HG02623 (cell line): ENCODE data around the gene PDCD1LG2.

ENCODE experiments used
- ATAC-seq: cut with Tn5 transposase; IDR thresholded peaks from one replicate; pipeline ENCODE4 v1.9.1; 2021; ENCODE audit warnings: moderate library complexity; ENCODE audit not compliant: unreplicated experiment

PDCD1LG2 gene

GRCh38 chr9:5608298-5609225 lies 98.2 kb downstream of the PDCD1LG2 start:
- no peak for ATAC-seq

- no peak for ATAC-seq
These were observed 98.9 kb downstream of the PDCD1LG2 start for GRCh38 chr9:5609226-5609596.

- ATAC-seq, result no peak
These were observed 100.2 kb downstream of the PDCD1LG2 start for GRCh38 chr9:5610491-5610890.

- no peak for ATAC-seq
These were observed 101.2 kb downstream of the PDCD1LG2 start for GRCh38 chr9:5611321-5612184.

GRCh38 chr9:5612185-5612530 lies 101.8 kb downstream of the PDCD1LG2 start:
- ATAC-seq, result no peak

- no peak for ATAC-seq
These were observed 103.9 kb downstream of the PDCD1LG2 start for GRCh38 chr9:5614192-5614591.

GRCh38 chr9:5614985-5615384 lies 104.7 kb downstream of the PDCD1LG2 start:
- no peak for ATAC-seq

- peak; percentile 97 for ATAC-seq
These were observed 107.4 kb downstream of the PDCD1LG2 start for GRCh38 chr9:5617749-5618148.

GRCh38 chr9:5620494-5620893 lies 110.2 kb downstream of the PDCD1LG2 start:
- no peak for ATAC-seq
